ENCODE measurements around the gene CDH22.

CDH22 gene

GRCh38 chr20:46265539-46265938, 42.8 kb downstream of the CDH22 start:
- no peak for DNase-seq

DNA sequence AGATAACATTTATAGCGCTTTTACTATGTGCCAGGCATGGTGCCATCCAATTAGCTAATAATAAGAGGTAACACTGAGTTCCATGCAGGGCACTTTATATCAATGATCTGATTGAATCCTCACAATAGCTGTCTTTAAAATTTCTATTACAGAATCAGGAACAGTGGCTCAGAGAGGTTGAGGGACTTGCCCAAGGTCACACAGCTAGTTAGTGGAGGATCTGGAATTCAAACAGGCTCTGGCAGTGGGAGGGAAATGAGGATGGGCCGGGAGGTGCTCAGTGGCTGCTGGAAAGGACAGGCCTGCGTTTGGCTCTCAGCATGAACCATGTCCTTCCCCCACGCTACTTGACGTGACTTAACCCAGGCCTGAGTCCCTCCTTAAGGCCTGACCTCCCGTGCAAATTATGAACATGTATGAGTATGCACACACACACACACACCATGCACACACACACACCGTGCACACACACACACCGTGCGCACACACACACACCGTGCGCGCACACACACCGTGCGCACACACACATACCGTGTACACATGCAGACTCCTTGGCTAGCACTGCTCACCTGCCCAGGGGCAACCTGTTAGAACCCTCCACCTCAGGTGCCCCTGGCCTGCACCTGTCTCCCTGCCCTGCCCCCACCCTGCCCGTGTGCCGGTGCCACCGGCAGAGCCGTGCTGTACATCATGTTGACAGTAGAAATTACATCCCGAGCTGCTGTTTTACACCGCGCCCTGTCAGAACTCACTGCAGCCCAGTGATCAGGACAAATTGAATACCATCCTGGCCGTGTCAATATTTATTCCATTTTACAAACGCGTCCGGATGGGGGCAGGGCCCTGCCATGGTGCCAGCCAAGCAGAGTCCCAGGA, 43.7 kb downstream of the CDH22 start:
- no peak for DNase-seq

GRCh38 chr20:46261456-46262253, 46.6 kb downstream of the CDH22 start:
- no peak for DNase-seq

- DNase-seq = no peak
Measured at GRCh38 chr20:46260936-46261454, 47.3 kb downstream of the CDH22 start.

- DNase-seq = no peak
Measured at GRCh38 chr20:46260480-46260879, 47.8 kb downstream of the CDH22 start.

GRCh38 chr20:46259260-46259859, 48.9 kb downstream of the CDH22 start:
- DNase-seq = no peak

GRCh38 chr20:46257887-46258286, 50.4 kb downstream of the CDH22 start:
- no peak for DNase-seq

- DNase-seq = no peak
Measured at GRCh38 chr20:46256293-46256692, 52.0 kb downstream of the CDH22 start.

DNA sequence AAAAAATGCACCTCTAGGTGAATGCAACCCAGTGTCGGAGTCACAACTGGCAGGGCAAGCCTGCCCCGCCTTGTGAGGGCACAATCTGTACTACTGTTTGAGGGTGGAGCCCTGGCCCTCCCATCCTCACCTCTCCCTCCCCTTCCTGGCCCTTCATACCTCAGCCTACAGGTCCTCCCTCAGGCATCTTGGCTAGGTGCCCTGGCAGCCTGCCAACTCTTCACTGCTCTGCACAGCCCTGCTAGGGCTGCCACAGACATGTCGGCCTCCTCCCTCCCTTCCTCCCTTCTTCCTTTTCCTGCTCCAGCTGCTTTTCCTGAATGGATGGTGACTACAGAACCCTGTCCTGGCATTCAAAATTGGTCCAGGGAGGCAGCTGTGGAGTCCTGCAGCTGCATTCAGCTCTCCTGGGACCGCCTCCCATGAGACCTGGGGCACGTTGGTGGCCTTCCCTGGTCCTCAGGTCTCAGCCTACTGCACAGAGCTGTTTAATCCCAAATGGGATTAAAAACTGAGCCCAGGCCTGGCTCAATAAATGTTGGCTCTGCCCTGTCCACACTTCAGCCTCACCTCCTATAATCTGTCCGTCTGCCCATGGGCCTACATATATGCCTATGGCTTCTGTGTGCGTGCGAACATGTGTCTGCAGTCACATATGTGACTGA, 52.7 kb downstream of the CDH22 start:
- DNase-seq = no peak

DNA sequence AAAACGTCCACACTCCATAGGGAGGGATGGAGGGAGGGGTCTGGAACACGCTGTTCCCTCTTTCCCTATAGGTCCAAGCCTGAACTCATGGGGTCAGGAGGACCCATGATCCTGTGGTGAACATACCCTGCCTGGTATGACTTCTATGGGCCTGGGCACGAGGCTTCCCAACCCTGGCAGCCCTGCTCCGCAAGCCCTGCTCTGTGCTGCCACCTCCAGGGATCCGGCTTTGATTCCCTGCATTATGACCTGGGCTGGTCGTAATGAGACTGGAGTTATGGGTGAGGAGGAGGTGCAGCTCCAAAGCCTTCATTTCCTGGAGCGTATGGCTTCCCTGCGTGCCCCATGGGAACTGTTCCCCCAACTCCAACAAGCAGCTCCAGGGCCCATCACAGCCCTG, 54.9 kb downstream of the CDH22 start:
- no peak for DNase-seq

DNA sequence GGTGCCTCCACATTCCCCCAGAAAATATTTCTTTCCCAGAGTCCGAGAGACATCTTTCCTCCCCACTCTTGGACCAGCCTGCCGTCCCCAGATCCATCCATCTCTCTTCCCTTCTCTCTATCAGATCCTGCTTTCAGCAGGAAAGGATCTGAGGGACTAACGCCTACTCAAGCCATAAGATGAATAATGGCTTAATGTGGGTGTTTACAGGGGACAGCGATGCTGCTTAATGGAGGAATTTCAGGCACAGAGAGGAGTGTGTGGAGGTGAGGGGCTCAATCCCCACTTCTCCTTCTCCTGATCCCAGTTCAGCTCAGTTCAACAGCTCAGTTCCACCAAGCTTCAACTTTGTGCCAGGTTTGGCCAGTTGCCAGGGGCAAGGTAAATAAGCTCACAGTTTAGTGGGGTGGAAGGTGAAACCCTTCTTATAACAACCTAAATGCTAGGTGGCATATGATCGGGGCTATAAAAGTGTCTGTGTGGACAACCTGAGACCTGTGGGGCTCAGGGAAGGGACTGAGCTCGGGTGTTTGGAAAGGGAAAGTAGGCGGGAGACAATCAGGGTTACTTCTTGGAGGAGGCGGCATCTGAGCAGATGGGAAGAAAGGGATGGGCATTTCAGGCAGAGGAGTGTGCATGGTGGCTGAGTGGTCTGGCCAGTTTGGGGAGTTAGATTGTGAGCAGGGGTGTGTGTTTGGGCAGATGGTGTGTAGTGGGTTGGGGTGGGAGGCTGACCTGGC, 55.8 kb downstream of the CDH22 start:
- DNase-seq = no peak

GRCh38 chr20:46251211-46251673, 57.1 kb downstream of the CDH22 start:
- no peak for DNase-seq

GRCh38 chr20:46250772-46251171, 57.5 kb downstream of the CDH22 start:
- no peak for DNase-seq

DNA sequence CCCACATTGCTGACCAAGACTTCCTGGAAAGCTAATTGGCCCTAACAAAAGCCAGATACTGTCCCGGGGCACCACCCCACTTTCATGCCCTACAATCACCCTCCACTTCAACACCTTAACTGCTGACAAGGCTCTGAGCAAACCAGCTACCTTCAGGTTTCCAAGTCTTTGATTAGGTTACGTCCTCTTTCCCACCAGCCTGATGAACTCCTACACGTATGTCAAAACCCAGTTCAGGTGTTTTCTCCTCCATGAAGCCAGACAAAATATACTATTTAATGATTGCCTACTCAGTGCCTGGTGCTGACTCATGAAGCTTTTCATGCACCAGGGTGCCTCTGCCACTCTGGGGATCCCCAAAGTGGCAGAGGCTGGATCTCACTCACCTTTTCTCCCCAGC, 58.6 kb downstream of the CDH22 start:
- DNase-seq = no peak

DNA sequence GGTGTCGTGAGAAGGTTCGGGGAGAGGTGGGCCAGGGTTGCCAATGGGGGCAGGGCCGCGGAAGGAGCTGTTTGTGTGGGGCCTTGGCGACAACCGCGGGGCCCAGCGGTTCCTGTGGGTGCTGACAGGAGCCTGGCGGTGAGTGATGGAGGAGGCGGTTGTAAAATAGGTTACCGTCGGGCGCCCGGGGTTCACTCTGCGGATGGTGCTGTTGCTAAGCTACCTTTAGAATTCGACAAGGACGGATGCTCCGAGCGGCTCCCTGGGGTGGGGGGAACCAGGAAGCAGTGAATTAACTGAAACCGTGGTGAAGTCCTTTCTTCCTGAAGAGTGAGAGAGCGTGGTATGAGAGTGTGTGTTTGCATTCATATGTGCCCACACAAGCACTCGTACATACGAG, 61.7 kb downstream of the CDH22 start:
- DNase-seq = no peak

DNA sequence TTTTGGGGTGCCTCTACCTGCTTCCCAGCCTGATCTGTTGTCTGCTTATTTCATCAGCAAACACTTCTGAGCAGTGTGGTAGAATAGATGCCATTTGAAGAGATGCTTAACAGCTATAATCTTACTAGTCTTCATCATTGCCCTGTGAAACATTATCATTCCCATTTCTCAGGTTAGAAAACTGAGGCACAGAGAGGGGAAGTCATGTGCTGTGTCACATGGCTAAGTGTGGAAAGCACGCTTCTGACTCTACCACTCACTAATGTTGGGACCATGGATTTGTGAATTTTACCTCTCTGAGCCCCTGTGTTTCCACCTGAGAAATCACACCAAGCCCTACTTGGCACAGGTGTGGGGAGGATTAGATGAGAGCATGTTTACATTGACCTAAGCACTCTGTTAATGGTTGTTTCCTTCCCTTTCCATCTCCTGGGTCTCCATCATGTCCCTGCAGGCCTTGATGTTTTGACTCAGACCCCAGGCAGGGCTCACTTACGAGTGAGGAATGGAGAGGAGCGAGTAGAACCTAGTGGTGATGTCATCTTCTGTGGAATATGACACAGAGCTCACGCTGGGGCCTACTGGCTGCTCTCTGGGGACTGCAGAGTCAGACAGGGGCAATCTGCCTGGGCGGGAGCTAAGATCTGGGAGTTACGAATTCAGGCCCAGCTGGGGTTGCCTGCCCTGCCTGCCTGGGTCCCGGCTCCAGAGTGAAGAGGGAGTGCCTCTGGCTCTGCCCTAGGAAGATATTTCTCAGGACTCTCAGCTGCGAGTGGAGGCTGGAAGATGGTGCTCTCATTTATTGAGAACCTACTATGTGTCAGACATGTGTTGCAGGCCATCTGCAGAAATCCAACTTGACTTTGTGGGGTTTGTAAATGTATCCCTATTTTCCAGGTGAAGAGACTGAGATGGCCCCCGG, 64.3 kb downstream of the CDH22 start:
- no peak for DNase-seq

- DNase-seq = no peak
Measured at GRCh38 chr20:46242390-46242789, 65.9 kb downstream of the CDH22 start.

DNA sequence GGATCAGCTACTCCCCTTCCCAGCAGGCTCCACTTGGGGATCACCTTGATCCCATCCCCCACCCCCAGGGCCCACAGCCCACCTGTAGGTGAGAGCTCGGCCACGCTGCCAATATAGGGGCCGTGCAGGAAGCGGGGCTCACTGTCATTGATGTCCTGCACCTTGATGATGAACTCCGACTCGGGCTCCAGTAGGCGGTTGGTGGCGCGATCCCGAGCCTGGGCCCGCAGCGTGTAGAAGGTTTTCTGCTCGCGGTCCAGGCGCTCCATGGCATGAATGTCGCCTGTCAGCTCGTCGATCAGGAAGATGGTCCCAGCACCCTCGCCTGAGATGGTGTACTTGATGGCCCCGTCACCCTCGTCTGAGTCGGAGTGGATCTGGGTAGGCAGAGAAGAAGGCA, 67.4 kb downstream of the CDH22 start:
- DNase-seq = no peak

DNA sequence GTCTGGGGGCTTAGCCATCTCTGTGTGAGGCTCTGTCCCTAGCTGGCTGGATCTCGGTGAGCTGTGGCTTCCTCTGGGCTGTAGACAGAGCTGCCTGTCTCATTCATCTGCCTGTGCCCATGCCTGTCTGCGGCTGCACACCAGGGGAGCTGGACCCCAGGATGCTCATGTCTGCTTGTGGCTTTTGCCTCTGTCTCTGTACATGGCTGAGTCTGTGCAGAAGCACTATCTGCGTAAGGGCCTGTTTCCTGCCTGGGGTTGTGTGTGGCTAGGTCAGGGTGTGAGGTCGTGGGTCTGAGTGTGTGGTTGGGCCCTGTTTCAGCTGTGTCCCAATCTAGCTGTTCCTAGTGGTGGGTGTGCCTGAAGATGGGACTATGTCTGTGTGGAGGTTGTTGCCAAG, 68.2 kb downstream of the CDH22 start:
- DNase-seq = no peak

DNA sequence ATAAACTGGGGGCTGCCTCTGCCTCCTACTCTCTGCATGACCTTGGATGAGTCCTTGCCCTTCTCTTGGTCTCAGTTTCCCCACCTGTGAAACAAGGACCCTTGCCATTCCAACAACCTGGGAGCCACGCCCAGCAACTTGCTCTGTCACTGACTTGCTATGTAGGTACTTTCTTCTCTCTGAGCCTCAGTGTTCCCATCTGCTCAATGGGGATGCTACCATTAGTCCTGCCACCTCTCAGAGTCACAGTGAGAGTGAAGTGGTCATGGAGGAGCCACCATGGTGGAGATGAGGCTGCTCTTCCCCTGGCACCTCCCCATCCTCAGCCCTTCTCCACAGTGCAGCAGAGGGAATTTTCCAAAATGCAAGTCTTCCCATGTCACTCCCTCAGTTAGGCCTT, 70.6 kb downstream of the CDH22 start:
- no peak for DNase-seq

DNA sequence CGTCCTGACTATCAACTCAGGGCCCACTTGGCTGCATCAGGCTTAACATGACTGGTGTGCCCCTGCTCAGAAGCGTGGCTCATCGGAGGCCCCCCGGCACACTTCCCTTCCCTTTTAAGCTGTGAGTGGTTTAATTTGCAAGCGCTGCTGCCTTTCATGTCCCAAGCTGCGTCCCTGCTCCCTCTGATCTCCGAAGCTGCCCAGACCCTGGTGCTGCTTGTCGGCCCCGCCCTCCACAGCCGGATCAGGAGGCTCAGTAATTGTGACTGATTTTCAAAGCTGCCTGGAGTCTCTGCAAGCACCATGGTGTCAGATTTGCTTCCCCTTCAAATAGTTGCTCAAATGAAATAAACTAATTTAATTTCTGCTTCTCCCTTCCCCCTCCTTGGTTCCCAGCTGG, 71.1 kb downstream of the CDH22 start:
- DNase-seq = no peak

Measured in stimulated activated naive CD4-positive, alpha-beta T cell (primary cell).